Keratinocyte (primary cell): ENCODE results near the gene AP3D1. TPM values are rescaled to one million over a fixed set of nuclear protein-coding genes. Genes with fewer than 3 reads are reported as not detected.

ENCODE experiments used
- DNase-seq: peaks from one replicate; pipeline ENCODE4 v3.0.0-alpha.2; 2011; ENCODE audit warnings: low read depth, missing footprints, low spot score
- FAIRE-seq: peaks from 2 replicates; lab custom pipeline; 2011; peaks lifted over from hg19 to GRCh38; lab: Jason Lieb, UNC
- H2AFZ ChIP-seq: 2 replicates; pipeline ENCODE4 v1.6.0; 2012; ENCODE audit warnings: low read length, control low read depth, inconsistent platforms; ENCODE audit not compliant: control insufficient read depth
- H3K27ac ChIP-seq: 2 replicates; pipeline ENCODE4 v1.5.1; 2011; ENCODE audit warnings: low read length; ENCODE audit not compliant: control insufficient read depth, insufficient read depth
- H3K27me3 ChIP-seq: 3 replicates; pipeline ENCODE4 v1.6.0; 2011; ENCODE audit warnings: low read length; ENCODE audit not compliant: control insufficient read depth, insufficient read depth; ENCODE audit errors: extremely low read depth
- H3K36me3 ChIP-seq, 2 experiments: 2 replicates in 1 of 2; 3 replicates in 1 of 2; pipeline ENCODE4 v1.5.1; 2011; ENCODE audit warnings: low read length in 2 of 2, mild to moderate bottlenecking in 1 of 2; ENCODE audit not compliant: control insufficient read depth in 2 of 2, insufficient read depth in 2 of 2; ENCODE audit errors: extremely low read depth in 1 of 2
- H3K4me1 ChIP-seq: 3 replicates; pipeline ENCODE4 v1.5.1; 2011; ENCODE audit warnings: low read length; ENCODE audit not compliant: control insufficient read depth, insufficient read depth; ENCODE audit errors: extremely low read depth
- H3K4me2 ChIP-seq: 3 replicates; pipeline ENCODE4 v1.6.0; 2011; ENCODE audit warnings: low read depth, low read length; ENCODE audit not compliant: control insufficient read depth, insufficient read depth; ENCODE audit errors: extremely low read depth
- H3K4me3 ChIP-seq, 3 experiments: fragments of 200-600 bp in 1 of 3; sonication (generic) in 1 of 3; 2 replicates in 2 of 3; 3 replicates in 1 of 3; pipeline ENCODE4 v1.5.1; 2011 to 2016; ENCODE audit warnings: low read length in 3 of 3, mild to moderate bottlenecking in 3 of 3, control low read depth in 2 of 3, inconsistent platforms in 1 of 3, low read depth in 1 of 3, mixed read lengths in 1 of 3, mixed run types in 1 of 3, moderate library complexity in 1 of 3; ENCODE audit not compliant: control insufficient read depth in 2 of 3, insufficient read depth in 2 of 3; ENCODE audit errors: extremely low read depth in 1 of 3
- H3K79me2 ChIP-seq: 2 replicates; pipeline ENCODE4 v1.6.0; 2012; ENCODE audit warnings: low read length; ENCODE audit not compliant: control insufficient read depth, insufficient read depth
- H3K9ac ChIP-seq: 3 replicates; pipeline ENCODE4 v1.6.0; 2011; ENCODE audit warnings: low read length; ENCODE audit not compliant: control insufficient read depth, insufficient read depth; ENCODE audit errors: extremely low read depth
- H3K9me1 ChIP-seq: 3 replicates; pipeline ENCODE4 v1.6.0; 2011; ENCODE audit warnings: low read length; ENCODE audit not compliant: control insufficient read depth, insufficient read depth; ENCODE audit errors: extremely low read depth
- H3K9me3 ChIP-seq: 2 replicates; pipeline ENCODE4 v1.5.1; 2012; ENCODE audit warnings: low read depth, low read length; ENCODE audit not compliant: control insufficient read depth
- H4K20me1 ChIP-seq: 3 replicates; pipeline ENCODE4 v1.6.0; 2011; ENCODE audit warnings: low read length; ENCODE audit not compliant: control insufficient read depth, insufficient read depth; ENCODE audit errors: extremely low read depth
- CTCF ChIP-seq, 3 experiments: IDR thresholded peaks in 1 of 3; conservative IDR thresholded peaks in 1 of 3; optimal IDR thresholded peaks in 1 of 3; 2 replicates in 2 of 3; 3 replicates in 1 of 3; pipeline versions ENCODE3 to v1.5.1; 2011; ENCODE audit warnings: low read length in 3 of 3, mild to moderate bottlenecking in 3 of 3, moderate library complexity in 2 of 3, control low read depth in 1 of 3, inconsistent platforms in 1 of 3; ENCODE audit not compliant: insufficient read depth in 2 of 3; ENCODE audit errors: extremely low read depth in 1 of 3
- EZH2 ChIP-seq: IDR thresholded peaks from one replicate; pipeline ENCODE4 v1.6.1; 2012; ENCODE audit warnings: inconsistent platforms, mild to moderate bottlenecking, low read length, moderate library complexity
- dilution Hi-C: fragments of 300-500 bp; cut with MboI; formaldehyde crosslinking; loops from one replicate; pipeline ENCODE4 v1.7.0; 2020; ENCODE audit warnings: low sequenced_read_pairs; ENCODE audit not compliant: extremely low pct_ligation_motif_present
- polyA plus RNA-seq, 5 experiments: library from polyadenylated mRNA; depleted of rRNA in 3 of 5; stranded (reverse) in 3 of 5; stranded (forward) in 1 of 5; unstranded in 1 of 5; fragments of >200 nt; gene quantifications; 1 replicate in 1 of 5; 2 replicates in 3 of 5; 3 replicates in 1 of 5; pipeline versions ENCODE4 v1.2.1 to v1.2.3, GENCODE V29; 2011 to 2012; ENCODE audit warnings: missing spikeins in 2 of 5, low read depth in 1 of 5, low replicate concordance in 1 of 5

The AP3D1 gene
- polyA plus RNA-seq, 1 donor (not counting 4 experiments of a cell fraction or from before 2014, with no cell fraction given): 56.1 TPM

- H2AFZ ChIP-seq: no peak overlapping the region
Measured at GRCh38 chr19:2058570-2059421, 92.6 kb downstream of the AP3D1 start.

GRCh38 chr19:2057484-2058469, 93.6 kb downstream of the AP3D1 start:
- H3K4me1 ChIP-seq: peaks cover 54% of the 10 kb centered on the region
- TF ChIP-seq EZH2 (no peak), CTCF (optimal IDR thresholded peaks at IDR 0.05 in 1 of 3, IDR thresholded peaks at IDR 0.05 in 1 of 3, conservative IDR thresholded peaks at IDR 0.05 in 1 of 3; ENCODE audit: extremely low read depth in 1 of 3, insufficient read depth in 2 of 3, low read length in 3 of 3) (no peak)
- no peak for DNase-seq
- peak overlapping the region; percentile 8 for H3K27ac ChIP-seq
- no peak overlapping the region for H2AFZ ChIP-seq
- no peaks in the 10 kb centered on the region for H3K9me3 ChIP-seq
- H3K9me1 ChIP-seq: no peaks in the 10 kb centered on the region
- no peak overlapping the region for H3K9ac ChIP-seq
- no peak overlapping the region for H3K4me3 ChIP-seq
- no peaks in the 10 kb centered on the region for H4K20me1 ChIP-seq
- no peak for FAIRE-seq
- H3K79me2 ChIP-seq: no peaks in the 10 kb centered on the region
- H3K27me3 ChIP-seq: no peaks in the 10 kb centered on the region
- no peaks in the 10 kb centered on the region for H3K36me3 ChIP-seq
- H3K4me2 ChIP-seq: no peak overlapping the region
- dilution Hi-C loops: no loop called here

More at GRCh38 chr19:2058570-2059421, 92.6 kb downstream of the AP3D1 start:
- Histone ChIP-seq H3K4me2 (peak overlapping the region; percentile 64), H4K20me1 (no peaks in the 10 kb centered on the region), H3K4me3 (no peak overlapping the region), H3K79me2 (no peaks in the 10 kb centered on the region), H3K27me3 (no peaks in the 10 kb centered on the region), H3K9me3 (no peaks in the 10 kb centered on the region), H3K4me1 (peaks cover 54% of the 10 kb centered on the region), H3K9ac (peak overlapping the region; percentile 77), H3K27ac (peak overlapping the region; percentile 95), H3K36me3 (no peaks in the 10 kb centered on the region), H3K9me1 (no peaks in the 10 kb centered on the region)
- no peak for TF ChIP-seq CTCF (optimal IDR thresholded peaks at IDR 0.05 in 1 of 3, IDR thresholded peaks at IDR 0.05 in 1 of 3, conservative IDR thresholded peaks at IDR 0.05 in 1 of 3; ENCODE audit: extremely low read depth in 1 of 3, insufficient read depth in 2 of 3, low read length in 3 of 3)
- no peak for TF ChIP-seq EZH2
- dilution Hi-C loops: no loop called here
- FAIRE-seq (no peak), DNase-seq (no peak)
